H1 (cell line): ENCODE measurements around the gene ITPRIPL2. TPM values are rescaled to one million over a fixed set of nuclear protein-coding genes. Genes with fewer than 3 reads are reported as not detected.

Source experiments
- CTCF ChIA-PET: fragments of 300-600 bp; sonication (Branson Sonifier 250); formaldehyde crosslinking; loops from one replicate; lab custom pipeline; 2021; ENCODE audit not compliant: partially characterized antibody; lab: Charles Lee
- POLR2A ChIA-PET: fragments of 300-600 bp; sonication (Branson Sonifier 250); formaldehyde crosslinking; loops from one replicate; lab custom pipeline; 2021; ENCODE audit warnings: inconsistent platforms; ENCODE audit not compliant: partially characterized antibody; lab: Charles Lee
- DNase-seq, 2 experiments: peaks; one replicate each; pipeline versions ENCODE4 v3.0.0 to v3.0.0-alpha.2; 2010 to 2022; ENCODE audit warnings: low spot score in 2 of 2, low read depth in 1 of 2, mixed read lengths in 1 of 2
- FAIRE-seq: peaks from 2 replicates; lab custom pipeline; 2011; peaks lifted over from hg19 to GRCh38; lab: Jason Lieb, UNC
- H2AFZ ChIP-seq: 2 replicates; pipeline ENCODE4 v1.8.1; 2012; ENCODE audit warnings: low read length, inconsistent platforms
- H2AK5ac ChIP-seq: 2 replicates; pipeline ENCODE4 v1.6.1; 2013; ENCODE audit warnings: low read depth, low read length
- H2BK120ac ChIP-seq: replicated peaks from 2 replicates; pipeline ENCODE3; 2013; ENCODE audit warnings: low read depth, low read length, inconsistent platforms
- H2BK12ac ChIP-seq: 2 replicates; pipeline ENCODE4 v1.6.1; 2013; ENCODE audit warnings: low read depth, low read length
- H2BK15ac ChIP-seq: 2 replicates; pipeline ENCODE4 v1.6.1; 2013; ENCODE audit warnings: low read length
- H2BK20ac ChIP-seq: 2 replicates; pipeline ENCODE4 v1.6.1; 2013; ENCODE audit warnings: low read length
- H2BK5ac ChIP-seq: 2 replicates; pipeline ENCODE4 v1.6.1; 2013; ENCODE audit warnings: low read depth, low read length
- H3K14ac ChIP-seq: 2 replicates; pipeline ENCODE4 v1.6.1; 2013; ENCODE audit warnings: inconsistent platforms; ENCODE audit not compliant: insufficient read length
- H3K18ac ChIP-seq: 2 replicates; pipeline ENCODE4 v1.6.1; 2013; ENCODE audit warnings: low read length; ENCODE audit errors: extremely low read depth
- H3K23ac ChIP-seq: 2 replicates; pipeline ENCODE4 v1.6.1; 2013; ENCODE audit warnings: inconsistent platforms; ENCODE audit not compliant: insufficient read length
- H3K23me2 ChIP-seq: 2 replicates; pipeline ENCODE4 v1.6.1; 2013; ENCODE audit warnings: low read depth, low read length
- H3K27ac ChIP-seq: 2 replicates; pipeline ENCODE4 v1.6.1; 2011; ENCODE audit warnings: low read depth, low read length, inconsistent platforms
- H3K27me3 ChIP-seq, 4 experiments: replicated peaks in 1 of 4; 1 replicate in 1 of 4; 2 replicates in 3 of 4; pipeline versions ENCODE4 v1.6.1 to v1.8.1; 2011 to 2013; ENCODE audit warnings: low read length in 3 of 4, mild to moderate bottlenecking in 3 of 4, inconsistent platforms in 2 of 4, mixed read lengths in 2 of 4, moderate library complexity in 1 of 4; ENCODE audit not compliant: control insufficient read depth in 3 of 4, insufficient read depth in 3 of 4; ENCODE audit errors: extremely low read depth in 1 of 4
- H3K36me3 ChIP-seq, 4 experiments: 2 replicates each; pipeline versions ENCODE4 v1.6.1 to v1.8.1; 2011 to 2013; ENCODE audit warnings: mild to moderate bottlenecking in 4 of 4, low read length in 3 of 4, moderate library complexity in 2 of 4, control low read depth in 1 of 4, inconsistent platforms in 1 of 4; ENCODE audit not compliant: insufficient read depth in 4 of 4, control insufficient read depth in 2 of 4
- H3K4ac ChIP-seq: replicated peaks from 2 replicates; pipeline ENCODE3; 2013; ENCODE audit warnings: low read length, low read depth, mixed read lengths, inconsistent platforms; ENCODE audit not compliant: insufficient read length
- H3K4me1 ChIP-seq, 4 experiments: replicated peaks in 1 of 4; 1 replicate in 1 of 4; 2 replicates in 3 of 4; pipeline versions ENCODE4 v1.6.1 to v1.8.1; 2011 to 2013; ENCODE audit warnings: low read length in 3 of 4, inconsistent platforms in 2 of 4, mixed read lengths in 1 of 4; ENCODE audit not compliant: insufficient read depth in 4 of 4, control insufficient read depth in 3 of 4
- H3K4me2 ChIP-seq, 2 experiments: 2 replicates each; pipeline versions ENCODE4 v1.6.1 to v1.8.1; 2011 to 2013; ENCODE audit warnings: low read depth in 2 of 2, low read length in 2 of 2, control low read depth in 1 of 2, inconsistent platforms in 1 of 2, mild to moderate bottlenecking in 1 of 2; ENCODE audit not compliant: insufficient read depth in 1 of 2
- H3K4me3 ChIP-seq, 4 experiments: fragments of 200-600, 300-600 bp in 1 of 4; sonication (generic), shearing (Covaris generic), sonication (Bioruptor Twin) in 1 of 4; 2 replicates each; pipeline versions ENCODE4 v1.5.1 to v1.8.1; 2011 to 2016; ENCODE audit warnings: low read length in 4 of 4, low read depth in 3 of 4, control low read depth in 2 of 4, inconsistent platforms in 2 of 4, mild to moderate bottlenecking in 2 of 4, mixed read lengths in 1 of 4, moderate library complexity in 1 of 4; ENCODE audit not compliant: insufficient read depth in 2 of 4; ENCODE audit errors: extremely low read depth in 1 of 4
- H3K56ac ChIP-seq: replicated peaks from 2 replicates; pipeline ENCODE3; 2013; ENCODE audit warnings: low read depth, mild to moderate bottlenecking, mixed read lengths, low read length, inconsistent platforms; ENCODE audit not compliant: insufficient read length
- H3K79me1 ChIP-seq: 2 replicates; pipeline ENCODE4 v1.6.1; 2013; ENCODE audit warnings: low read depth, low read length, control low read depth
- H3K79me2 ChIP-seq, 2 experiments: 2 replicates each; pipeline versions ENCODE4 v1.6.1 to v1.8.1; 2012 to 2013; ENCODE audit warnings: low read length in 2 of 2, mild to moderate bottlenecking in 2 of 2, inconsistent platforms in 1 of 2; ENCODE audit not compliant: insufficient read depth in 2 of 2, control insufficient read depth in 1 of 2
- H3K9ac ChIP-seq, 4 experiments: replicated peaks in 1 of 4; 1 replicate in 1 of 4; 2 replicates in 3 of 4; pipeline versions ENCODE4 v1.6.1 to v1.8.1; 2011 to 2013; ENCODE audit warnings: low read depth in 3 of 4, low read length in 3 of 4, control low read depth in 2 of 4, mild to moderate bottlenecking in 2 of 4, moderate library complexity in 2 of 4, inconsistent platforms in 1 of 4; ENCODE audit errors: extremely low read depth in 1 of 4
- H3K9me3 ChIP-seq, 2 experiments: 2 replicates each; pipeline versions ENCODE4 v1.6.1 to v1.8.1; 2012 to 2013; ENCODE audit warnings: mild to moderate bottlenecking in 2 of 2, moderate library complexity in 2 of 2, control low read depth in 1 of 2, inconsistent platforms in 1 of 2, low read depth in 1 of 2, low read length in 1 of 2, mixed read lengths in 1 of 2; ENCODE audit not compliant: insufficient read depth in 2 of 2
- H4K20me1 ChIP-seq, 2 experiments: replicated peaks in 1 of 2; 2 replicates each; pipeline versions ENCODE3 to v1.8.1; 2011 to 2013; ENCODE audit warnings: inconsistent platforms in 2 of 2, low read length in 2 of 2, mild to moderate bottlenecking in 1 of 2; ENCODE audit not compliant: insufficient read depth in 2 of 2, control insufficient read depth in 1 of 2
- H4K5ac ChIP-seq: 2 replicates; pipeline ENCODE4 v1.6.1; 2013; ENCODE audit warnings: low read length, low read depth, mixed read lengths, inconsistent platforms; ENCODE audit not compliant: insufficient read length
- H4K8ac ChIP-seq: 2 replicates; pipeline ENCODE4 v1.8.0; 2013; ENCODE audit warnings: mild to moderate bottlenecking, moderate library complexity, low read length, inconsistent platforms; ENCODE audit not compliant: insufficient read depth; ENCODE audit errors: extremely low read depth
- H4K91ac ChIP-seq: replicated peaks from 2 replicates; pipeline ENCODE3; 2013; ENCODE audit warnings: low read length, mixed read lengths, inconsistent platforms; ENCODE audit not compliant: insufficient read length
- EZH2 ChIP-seq: fragments of 200-600 bp; sonication (generic); IDR thresholded peaks from 2 replicates; pipeline ENCODE4 v1.7.1; 2012; ENCODE audit warnings: low read depth, mild to moderate bottlenecking, moderate library complexity, low read length, inconsistent platforms; ENCODE audit not compliant: severe bottlenecking
- FOSL1 ChIP-seq: IDR thresholded peaks from 2 replicates; pipeline ENCODE4 v1.6.1; 2011; ENCODE audit warnings: mild to moderate bottlenecking, low read depth, low read length, moderate library complexity; ENCODE audit not compliant: insufficient read depth
- GABPA ChIP-seq: IDR thresholded peaks from 2 replicates; pipeline ENCODE4 v1.6.1; 2011; ENCODE audit warnings: mild to moderate bottlenecking, low read length, moderate library complexity, borderline replicate concordance; ENCODE audit not compliant: insufficient read depth
- GTF2F1 ChIP-seq: IDR thresholded peaks from 2 replicates; pipeline ENCODE4 v1.6.1; 2012; ENCODE audit warnings: low read depth, low read length, improper control_type of control experiment, borderline replicate concordance
- NANOG ChIP-seq: IDR thresholded peaks from 2 replicates; pipeline ENCODE4 v1.6.1; 2011; ENCODE audit warnings: low read length, low read depth, mild to moderate bottlenecking, inconsistent platforms; ENCODE audit not compliant: insufficient read depth, poor library complexity, severe bottlenecking
- NRF1 ChIP-seq: IDR thresholded peaks from 2 replicates; pipeline ENCODE4 v1.6.1; 2011; ENCODE audit warnings: mild to moderate bottlenecking, low read depth, low read length, improper control_type of control experiment
- POLR2A ChIP-seq, 2 experiments: IDR thresholded peaks; 1 replicate in 1 of 2; 2 replicates in 1 of 2; pipeline ENCODE4 v1.6.1; 2011; ENCODE audit warnings: low read depth in 2 of 2, low read length in 2 of 2, mild to moderate bottlenecking in 2 of 2; ENCODE audit errors: control extremely low read depth in 1 of 2
- YY1 ChIP-seq: IDR thresholded peaks from 2 replicates; pipeline ENCODE4 v1.6.1; 2011; ENCODE audit warnings: low read depth, mild to moderate bottlenecking, low read length
- polyA plus RNA-seq, 7 experiments: library from polyadenylated mRNA; depleted of rRNA in 3 of 7; stranded (reverse) in 5 of 7; unstranded in 2 of 7; fragments of >200 nt in 5 of 7; fragments of 200-250 nt in 2 of 7; gene quantifications; 1 replicate in 5 of 7; 2 replicates in 1 of 7; 4 replicates in 1 of 7; pipeline versions ENCODE4 v1.2.1 to v1.2.3, GENCODE V29; 2011 to 2013; ENCODE audit warnings: missing spikeins in 2 of 7, mixed read lengths in 2 of 7
- total RNA-seq: library from RNA; stranded (reverse); fragmentation: NEBNext Ultra II Directional; extraction: Animal tissue kit (Norgen Biotek cat#: 25700); gene quantifications from 2 replicates; pipeline ENCODE4 v1.2.1, GENCODE V29; 2021
- TF ChIP-seq, protein P1 (sequence below): IDR thresholded peaks from 2 replicates; pipeline ENCODE4 v1.6.1; 2012; ENCODE audit warnings: inconsistent platforms
- TF ChIP-seq, protein P2 (sequence below): IDR thresholded peaks from 2 replicates; pipeline ENCODE4 v1.6.1; 2012; ENCODE audit warnings: low read length, inconsistent platforms

The ITPRIPL2 gene
- total and polyA plus RNA-seq, 2 of the 8 experiments (the other 6 are each of a cell fraction or from before 2014, with no cell fraction given), result 1.1 to 3.4 TPM

- no peak overlapping the region for H3K56ac ChIP-seq
- H3K14ac ChIP-seq, result no peak overlapping the region
- peaks cover 0 to 11% (median 6%) of the 10 kb centered on the region in 4 experiments; a peak in 5 of 7 replicates for H3K4me1 ChIP-seq
- H3K23me2 ChIP-seq, result no peaks in the 10 kb centered on the region
- H4K91ac ChIP-seq, result no peak overlapping the region
- H3K4ac ChIP-seq, result no peak overlapping the region
- H3K36me3 ChIP-seq, result no peaks in the 10 kb centered on the region
- ChIA-PET POLR2A (no interaction called here), CTCF (interaction anchor here (1.3 to 2.5 kb wide), 4 partner anchors 10 to 32 kb away, joined by 3 to 7 read pairs (median 3); no protein-coding TSS in a partner anchor)
- H3K4me2 ChIP-seq, result no peak overlapping the region; a peak in 1 of 4 replicates
- H4K8ac ChIP-seq, result no peak overlapping the region
- no peak overlapping the region for H3K27ac ChIP-seq
- no peak overlapping the region for H3K23ac ChIP-seq
- H4K20me1 ChIP-seq, result no peaks in the 10 kb centered on the region
- H2BK120ac ChIP-seq, result no peak overlapping the region
- H2BK5ac ChIP-seq, result no peak overlapping the region
- H3K18ac ChIP-seq, result no peak overlapping the region
- H3K79me2 ChIP-seq, result no peaks in the 10 kb centered on the region
- no peak overlapping the region for H2BK12ac ChIP-seq
- no peak overlapping the region for H3K9ac ChIP-seq
- H3K27me3 ChIP-seq, result no peaks in the 10 kb centered on the region
- no peak overlapping the region for H2BK20ac ChIP-seq
- no peak overlapping the region for H3K4me3 ChIP-seq
- no peak for DNase-seq
- no peak overlapping the region for H2AFZ ChIP-seq
- FAIRE-seq, result no peak
- no peaks in the 10 kb centered on the region for H3K79me1 ChIP-seq
- no peak overlapping the region for H2AK5ac ChIP-seq
- no peak overlapping the region for H2BK15ac ChIP-seq
- no peak overlapping the region for H4K5ac ChIP-seq
- H3K9me3 ChIP-seq, result no peaks in the 10 kb centered on the region
- TF ChIP-seq, protein P1, sequence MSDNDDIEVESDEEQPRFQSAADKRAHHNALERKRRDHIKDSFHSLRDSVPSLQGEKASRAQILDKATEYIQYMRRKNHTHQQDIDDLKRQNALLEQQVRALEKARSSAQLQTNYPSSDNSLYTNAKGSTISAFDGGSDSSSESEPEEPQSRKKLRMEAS, result no peak
- TF ChIP-seq FOSL1, result no peak
- TF ChIP-seq NANOG, result no peak
- no peak for TF ChIP-seq GTF2F1
- no peak for TF ChIP-seq POLR2A (IDR thresholded peaks at IDR 0.05; ENCODE audit: control extremely low read depth in 1 of 2, low read depth in 2 of 2, low read length in 2 of 2)
- TF ChIP-seq, protein P2, sequence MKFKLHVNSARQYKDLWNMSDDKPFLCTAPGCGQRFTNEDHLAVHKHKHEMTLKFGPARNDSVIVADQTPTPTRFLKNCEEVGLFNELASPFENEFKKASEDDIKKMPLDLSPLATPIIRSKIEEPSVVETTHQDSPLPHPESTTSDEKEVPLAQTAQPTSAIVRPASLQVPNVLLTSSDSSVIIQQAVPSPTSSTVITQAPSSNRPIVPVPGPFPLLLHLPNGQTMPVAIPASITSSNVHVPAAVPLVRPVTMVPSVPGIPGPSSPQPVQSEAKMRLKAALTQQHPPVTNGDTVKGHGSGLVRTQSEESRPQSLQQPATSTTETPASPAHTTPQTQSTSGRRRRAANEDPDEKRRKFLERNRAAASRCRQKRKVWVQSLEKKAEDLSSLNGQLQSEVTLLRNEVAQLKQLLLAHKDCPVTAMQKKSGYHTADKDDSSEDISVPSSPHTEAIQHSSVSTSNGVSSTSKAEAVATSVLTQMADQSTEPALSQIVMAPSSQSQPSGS, result no peak
- TF ChIP-seq GABPA, result no peak
- no peak for TF ChIP-seq YY1
- no peak for TF ChIP-seq EZH2
- no peak for TF ChIP-seq NRF1
Observed at GRCh38 chr16:19131825-19132218, 18.1 kb downstream of the ITPRIPL2 start.
